GM12872 (cell line): ENCODE results near the gene SLC5A11.

Source experiments
- TF ChIP-seq, protein P1 (sequence below): IDR thresholded peaks from 3 replicates; pipeline ENCODE4 v1.5.1; 2011; ENCODE audit warnings: low read depth, mild to moderate bottlenecking, low read length, moderate library complexity; ENCODE audit not compliant: insufficient read depth

The SLC5A11 gene, protein sequence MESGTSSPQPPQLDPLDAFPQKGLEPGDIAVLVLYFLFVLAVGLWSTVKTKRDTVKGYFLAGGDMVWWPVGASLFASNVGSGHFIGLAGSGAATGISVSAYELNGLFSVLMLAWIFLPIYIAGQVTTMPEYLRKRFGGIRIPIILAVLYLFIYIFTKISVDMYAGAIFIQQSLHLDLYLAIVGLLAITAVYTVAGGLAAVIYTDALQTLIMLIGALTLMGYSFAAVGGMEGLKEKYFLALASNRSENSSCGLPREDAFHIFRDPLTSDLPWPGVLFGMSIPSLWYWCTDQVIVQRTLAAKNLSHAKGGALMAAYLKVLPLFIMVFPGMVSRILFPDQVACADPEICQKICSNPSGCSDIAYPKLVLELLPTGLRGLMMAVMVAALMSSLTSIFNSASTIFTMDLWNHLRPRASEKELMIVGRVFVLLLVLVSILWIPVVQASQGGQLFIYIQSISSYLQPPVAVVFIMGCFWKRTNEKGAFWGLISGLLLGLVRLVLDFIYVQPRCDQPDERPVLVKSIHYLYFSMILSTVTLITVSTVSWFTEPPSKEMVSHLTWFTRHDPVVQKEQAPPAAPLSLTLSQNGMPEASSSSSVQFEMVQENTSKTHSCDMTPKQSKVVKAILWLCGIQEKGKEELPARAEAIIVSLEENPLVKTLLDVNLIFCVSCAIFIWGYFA

DNA sequence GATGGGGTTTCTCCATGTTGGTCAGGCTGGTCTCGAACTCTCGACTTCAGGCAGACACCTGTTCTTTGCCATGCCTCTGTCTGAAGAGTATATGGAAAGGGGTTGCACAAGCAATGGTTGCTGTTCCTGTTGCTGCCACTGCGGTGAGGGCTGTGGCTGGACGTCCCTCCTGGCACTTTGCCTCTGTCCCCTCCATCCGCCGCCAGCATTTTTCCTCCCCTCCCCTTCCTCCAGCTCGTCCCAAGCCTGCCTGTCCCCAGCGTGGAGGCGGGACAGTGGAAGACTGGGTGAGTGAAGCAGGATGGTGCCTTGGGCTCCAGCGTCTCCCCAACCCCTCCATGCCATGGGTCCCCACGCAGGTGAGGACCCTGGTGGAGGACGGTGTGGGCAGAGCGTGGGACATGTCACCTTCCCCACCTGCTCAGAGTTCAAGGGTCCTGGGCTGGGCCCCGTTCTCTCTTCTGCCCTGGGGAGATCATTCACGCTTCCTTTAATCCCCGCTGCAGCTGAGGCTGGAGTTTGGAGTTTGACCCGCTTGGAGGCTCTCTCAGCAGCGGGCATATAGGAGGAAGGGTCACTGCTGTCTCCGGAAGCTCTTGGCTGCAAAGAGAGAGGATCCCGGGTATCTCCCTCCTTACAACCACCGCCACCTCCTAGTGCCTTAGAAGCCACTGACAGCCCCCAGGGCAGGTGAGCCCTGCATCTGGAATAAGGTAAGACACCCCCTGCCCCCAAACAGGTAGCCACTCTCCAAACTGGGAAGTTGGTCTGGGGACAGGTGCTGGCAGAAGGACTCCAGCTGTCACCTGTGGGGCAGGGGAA is at the start of gene SLC5A11:
SLC5A11 (plus strand) TSS at position 238 of the 822 bp plus-strand sequence. CDS start 12,681 bp downstream, outside the sequence.
- TF ChIP-seq, protein P1, sequence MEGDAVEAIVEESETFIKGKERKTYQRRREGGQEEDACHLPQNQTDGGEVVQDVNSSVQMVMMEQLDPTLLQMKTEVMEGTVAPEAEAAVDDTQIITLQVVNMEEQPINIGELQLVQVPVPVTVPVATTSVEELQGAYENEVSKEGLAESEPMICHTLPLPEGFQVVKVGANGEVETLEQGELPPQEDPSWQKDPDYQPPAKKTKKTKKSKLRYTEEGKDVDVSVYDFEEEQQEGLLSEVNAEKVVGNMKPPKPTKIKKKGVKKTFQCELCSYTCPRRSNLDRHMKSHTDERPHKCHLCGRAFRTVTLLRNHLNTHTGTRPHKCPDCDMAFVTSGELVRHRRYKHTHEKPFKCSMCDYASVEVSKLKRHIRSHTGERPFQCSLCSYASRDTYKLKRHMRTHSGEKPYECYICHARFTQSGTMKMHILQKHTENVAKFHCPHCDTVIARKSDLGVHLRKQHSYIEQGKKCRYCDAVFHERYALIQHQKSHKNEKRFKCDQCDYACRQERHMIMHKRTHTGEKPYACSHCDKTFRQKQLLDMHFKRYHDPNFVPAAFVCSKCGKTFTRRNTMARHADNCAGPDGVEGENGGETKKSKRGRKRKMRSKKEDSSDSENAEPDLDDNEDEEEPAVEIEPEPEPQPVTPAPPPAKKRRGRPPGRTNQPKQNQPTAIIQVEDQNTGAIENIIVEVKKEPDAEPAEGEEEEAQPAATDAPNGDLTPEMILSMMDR = no peak

DNA sequence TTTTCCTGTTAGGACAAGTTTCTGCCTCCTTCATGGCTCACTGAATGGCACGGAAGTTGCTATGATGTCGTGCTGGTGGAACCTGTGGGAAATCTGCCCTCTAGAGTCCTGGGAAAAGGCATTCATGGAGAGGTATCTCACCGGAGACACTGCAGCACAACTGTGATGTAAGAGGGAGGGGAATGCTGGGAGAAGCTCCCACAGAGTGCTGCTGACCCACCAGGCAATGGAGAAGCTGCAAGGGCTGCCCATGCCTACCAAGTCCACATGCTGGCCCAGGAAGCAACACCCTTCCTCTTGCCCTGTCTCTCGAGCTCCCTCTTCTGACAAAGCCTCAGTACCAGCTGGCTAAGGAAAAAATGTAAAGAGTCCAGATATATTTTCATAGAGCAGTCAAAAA is 45.2 kb upstream of the SLC5A11 start:
- TF ChIP-seq, protein P1 = no peak

DNA sequence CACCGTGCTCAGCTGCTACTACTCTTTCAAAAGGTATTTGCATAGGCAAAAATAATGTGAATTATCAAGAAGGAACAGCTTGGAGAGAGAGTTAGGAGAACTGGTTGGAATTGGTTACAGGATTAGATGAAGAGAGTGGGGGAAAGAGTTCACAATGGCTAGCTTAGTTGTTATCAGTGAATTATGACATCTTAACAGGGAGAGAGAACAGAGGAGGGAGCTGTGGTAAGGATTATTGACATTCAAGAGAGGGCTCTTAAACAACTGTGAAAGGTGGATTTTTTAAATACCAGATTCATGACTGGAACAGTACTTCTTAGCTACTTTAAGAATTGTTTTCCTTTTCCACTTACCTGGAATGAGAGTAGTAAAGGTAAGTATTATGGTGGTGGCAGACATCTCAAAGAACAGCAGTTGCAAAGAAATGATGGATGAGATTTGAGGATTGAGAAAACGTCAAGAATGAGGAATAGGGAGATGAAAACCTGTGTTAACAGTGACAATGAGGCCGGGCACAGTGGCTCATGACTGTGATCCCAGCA is 43.9 kb upstream of the SLC5A11 start:
- TF ChIP-seq, protein P1 = no peak

DNA sequence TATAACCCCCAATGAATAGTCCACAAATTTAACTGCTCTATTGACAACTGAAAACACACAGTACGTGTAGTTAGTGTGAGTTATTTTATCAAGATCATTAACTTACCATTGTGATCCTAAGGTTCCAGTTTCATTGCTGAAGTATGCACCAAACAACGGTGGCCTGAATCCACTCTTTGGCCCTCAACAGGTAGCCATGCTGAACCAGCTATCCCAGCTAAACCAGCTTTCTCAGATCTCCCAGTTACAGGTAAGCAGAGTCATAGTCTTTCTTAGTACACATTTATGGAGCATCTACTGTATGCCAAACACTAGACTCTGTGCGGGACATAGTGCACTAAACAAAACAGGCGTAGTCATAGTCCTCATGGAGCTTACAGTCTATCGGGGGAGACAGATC is 40.3 kb upstream of the SLC5A11 start:
- TF ChIP-seq, protein P1 = no peak

DNA sequence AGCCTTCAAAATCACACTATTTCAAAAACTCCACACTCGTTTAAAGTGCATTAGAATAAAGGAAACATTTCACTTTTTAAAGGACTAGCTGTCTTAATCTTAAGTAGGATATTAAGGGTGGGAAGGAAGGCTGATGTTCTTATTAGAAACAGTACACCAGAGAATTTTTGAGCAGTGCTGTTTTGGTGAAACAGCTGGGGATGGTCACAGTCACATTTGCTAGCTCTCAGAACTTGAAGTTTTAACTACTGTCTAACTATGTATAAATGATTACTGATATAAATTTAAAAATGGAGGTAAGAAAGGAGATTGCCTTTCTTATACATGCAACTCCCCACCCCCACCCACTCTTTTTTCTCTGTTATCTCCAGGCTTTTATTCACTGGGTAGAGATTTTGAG is 38.5 kb upstream of the SLC5A11 start:
- TF ChIP-seq, protein P1 = no peak

DNA sequence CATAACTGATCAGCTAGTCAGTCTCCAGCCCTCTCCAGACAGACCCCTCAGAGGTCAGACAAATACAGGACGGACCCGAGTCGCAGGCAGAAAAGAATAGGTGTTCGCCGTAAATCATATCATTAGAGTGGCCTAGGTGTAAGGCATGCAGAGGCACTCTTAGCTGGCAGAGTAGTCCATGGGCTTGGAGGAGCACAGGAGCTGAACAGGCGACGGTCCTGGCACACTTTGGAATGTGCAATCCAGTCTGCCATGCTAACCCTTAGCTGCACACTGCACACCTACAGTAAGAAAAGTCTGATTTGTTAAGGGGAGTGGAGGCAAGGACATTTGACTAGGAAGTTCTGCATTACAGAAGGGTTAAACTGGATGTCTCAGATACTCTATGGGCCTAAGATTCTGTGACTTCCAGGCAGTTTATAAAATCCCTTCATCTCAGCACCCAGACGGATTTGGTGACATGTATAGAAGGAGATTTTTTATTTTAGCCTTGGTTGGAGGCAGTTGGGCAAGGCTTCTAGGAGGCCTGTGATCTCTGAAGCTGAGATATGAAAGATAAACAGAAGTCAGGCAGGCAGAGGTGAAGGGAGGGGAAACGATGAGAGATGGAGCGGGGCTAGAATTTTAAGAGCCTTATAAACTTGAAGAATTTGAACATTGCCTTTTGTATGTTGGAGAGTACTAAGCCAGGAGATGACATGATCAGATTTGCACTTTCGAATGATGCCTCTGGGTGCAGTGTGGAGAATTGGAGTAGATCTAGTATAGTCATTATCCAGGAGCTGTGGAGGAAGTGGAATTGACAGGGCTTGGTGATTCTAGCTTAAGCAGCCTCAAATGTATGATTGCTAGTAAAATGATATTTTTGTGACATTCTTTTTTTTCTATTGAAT is 34.6 kb upstream of the SLC5A11 start:
- TF ChIP-seq, protein P1 = no peak
